GM13977 (cell line): ENCODE results near the gene SETBP1.

Source experiments
- DNase-seq: peaks from one replicate; pipeline ENCODE4 v3.0.0; 2012; ENCODE audit warnings: low spot score
- in situ Hi-C: fragments of 300-500 bp; cut with MboI; formaldehyde crosslinking; loops from one replicate; pipeline ENCODE4 v1.12.0; 2022; ENCODE audit warnings: low sequenced_read_pairs, low pct_unique_long_range_greater_than_20kb, mixed read lengths, inconsistent platforms; ENCODE audit not compliant: unreplicated experiment
- TF ChIP-seq, protein P1 (sequence below): IDR thresholded peaks from 2 replicates; pipeline ENCODE4 v1.5.1; 2012; ENCODE audit warnings: mild to moderate bottlenecking, control low read depth; ENCODE audit not compliant: insufficient read depth; ENCODE audit errors: extremely low read depth, missing control alignments

SETBP1 gene

DNA sequence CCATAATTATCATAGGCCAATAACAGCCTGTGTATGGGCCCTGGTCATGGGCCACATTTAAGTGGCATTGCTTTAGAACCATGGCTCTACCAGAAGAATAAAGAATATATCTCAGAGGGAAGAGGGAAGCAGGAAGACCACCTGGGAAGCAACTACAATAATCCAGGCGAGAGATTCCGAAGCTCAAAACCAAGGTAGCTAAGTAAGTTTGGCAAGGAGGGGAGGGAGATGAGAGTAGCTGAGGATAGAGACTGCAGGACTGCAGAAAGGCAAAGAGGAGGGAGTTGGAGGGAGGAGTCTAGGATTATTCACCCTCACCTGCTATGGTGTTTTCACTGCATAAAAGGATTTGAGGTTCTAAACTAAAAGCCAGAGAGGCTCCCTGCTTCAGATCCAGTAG is 293.5 kb downstream of the SETBP1 start:
- TF ChIP-seq, protein P1, sequence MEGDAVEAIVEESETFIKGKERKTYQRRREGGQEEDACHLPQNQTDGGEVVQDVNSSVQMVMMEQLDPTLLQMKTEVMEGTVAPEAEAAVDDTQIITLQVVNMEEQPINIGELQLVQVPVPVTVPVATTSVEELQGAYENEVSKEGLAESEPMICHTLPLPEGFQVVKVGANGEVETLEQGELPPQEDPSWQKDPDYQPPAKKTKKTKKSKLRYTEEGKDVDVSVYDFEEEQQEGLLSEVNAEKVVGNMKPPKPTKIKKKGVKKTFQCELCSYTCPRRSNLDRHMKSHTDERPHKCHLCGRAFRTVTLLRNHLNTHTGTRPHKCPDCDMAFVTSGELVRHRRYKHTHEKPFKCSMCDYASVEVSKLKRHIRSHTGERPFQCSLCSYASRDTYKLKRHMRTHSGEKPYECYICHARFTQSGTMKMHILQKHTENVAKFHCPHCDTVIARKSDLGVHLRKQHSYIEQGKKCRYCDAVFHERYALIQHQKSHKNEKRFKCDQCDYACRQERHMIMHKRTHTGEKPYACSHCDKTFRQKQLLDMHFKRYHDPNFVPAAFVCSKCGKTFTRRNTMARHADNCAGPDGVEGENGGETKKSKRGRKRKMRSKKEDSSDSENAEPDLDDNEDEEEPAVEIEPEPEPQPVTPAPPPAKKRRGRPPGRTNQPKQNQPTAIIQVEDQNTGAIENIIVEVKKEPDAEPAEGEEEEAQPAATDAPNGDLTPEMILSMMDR, result no peak
- no peak for DNase-seq
- in situ Hi-C loops, result no loop called here

GRCh38 chr18:44977856-44978255 is 297.2 kb downstream of the SETBP1 start:
- DNase-seq, result no peak
- in situ Hi-C loops, result no loop called here
- TF ChIP-seq, protein P1, result no peak

DNA sequence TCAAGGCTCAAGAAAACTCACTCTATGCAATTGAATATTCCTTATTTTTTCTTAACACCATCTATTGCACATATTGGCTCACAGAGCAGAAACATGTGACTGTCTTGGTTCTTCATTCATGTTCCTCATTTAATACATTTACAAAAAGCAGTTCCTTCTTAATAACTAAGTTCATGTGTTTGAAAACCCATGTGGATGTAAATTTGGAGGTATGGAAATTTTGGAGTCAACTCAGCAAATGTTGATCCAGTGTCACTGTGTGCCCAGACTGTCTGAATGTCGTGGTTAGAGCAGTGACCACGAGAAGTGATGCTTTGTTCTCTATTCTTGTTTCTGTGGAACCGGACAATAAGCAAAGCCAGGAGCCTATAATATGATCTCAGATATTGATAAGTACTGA is 299.1 kb downstream of the SETBP1 start:
- in situ Hi-C loops, result no loop called here
- TF ChIP-seq, protein P1, result no peak
- DNase-seq, result no peak

- in situ Hi-C loops, result no loop called here
- DNase-seq, result no peak
- TF ChIP-seq, protein P1, result no peak
These were observed 300.4 kb downstream of the SETBP1 start for GRCh38 chr18:44981121-44981520.

DNA sequence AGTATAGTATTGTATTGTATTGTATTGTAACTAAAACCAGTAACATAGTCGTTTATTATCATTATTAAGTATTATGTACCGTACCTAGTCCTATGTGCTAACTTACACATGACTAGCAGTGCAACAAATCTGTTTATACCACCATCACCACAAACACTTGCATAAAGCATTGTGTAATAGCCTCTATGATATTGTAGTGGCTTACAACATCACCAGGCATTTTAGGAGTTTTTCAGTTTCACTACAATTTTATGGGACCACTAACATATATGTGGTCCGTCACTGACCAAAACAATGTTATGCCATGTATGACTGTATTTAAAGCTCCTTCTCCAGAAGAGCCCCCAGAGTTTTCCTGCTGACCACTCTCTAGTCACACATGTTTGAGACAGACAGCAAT is 306.2 kb downstream of the SETBP1 start:
- in situ Hi-C loops, result no loop called here
- no peak for DNase-seq

GRCh38 chr18:44987371-44987770 is 306.7 kb downstream of the SETBP1 start:
- TF ChIP-seq, protein P1, result no peak
- no peak for DNase-seq
- in situ Hi-C loops, result no loop called here

More for the DNA sequence above, 306.2 kb downstream of the SETBP1 start:
- TF ChIP-seq, protein P1, result no peak

DNA sequence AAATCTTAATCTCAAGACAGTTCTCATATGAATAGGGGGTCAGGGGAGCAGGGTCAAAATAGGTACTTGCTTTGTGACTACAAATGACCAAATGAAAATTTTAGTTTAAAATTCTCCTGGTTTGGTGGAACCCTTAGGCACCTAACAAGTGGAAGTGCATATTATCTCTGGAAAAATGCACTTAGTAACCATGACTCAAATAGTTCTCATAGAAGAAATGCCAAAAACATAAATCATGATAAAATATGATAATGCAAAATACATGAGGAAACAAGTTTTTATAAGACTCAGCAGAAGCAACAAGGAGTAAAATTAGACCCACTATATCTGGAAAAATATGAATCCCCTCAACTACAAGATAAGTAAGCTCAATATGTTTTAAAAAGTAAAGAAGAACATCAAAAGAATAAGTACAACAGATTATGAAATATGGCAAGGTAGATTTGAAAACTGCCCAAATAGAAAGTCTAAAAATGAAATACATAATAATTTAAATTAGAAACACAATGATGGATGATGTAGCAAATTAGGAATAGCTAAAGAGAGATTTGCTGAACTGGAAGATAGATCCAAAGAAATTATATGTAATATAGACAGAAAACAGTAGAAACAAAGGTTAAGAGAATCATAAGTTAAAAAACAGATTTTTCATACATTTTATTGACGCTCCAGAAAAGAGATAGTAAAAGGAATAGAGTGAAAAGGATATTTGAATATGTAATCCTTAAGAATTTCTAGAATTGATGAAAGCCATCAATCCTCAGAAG is 308.3 kb downstream of the SETBP1 start:
- no peak for DNase-seq
- TF ChIP-seq, protein P1, result no peak
- in situ Hi-C loops, result no loop called here
